Panc1 (cell line): ENCODE measurements around the gene GFRA1. TPM values are rescaled to one million over a fixed set of nuclear protein-coding genes. Genes with fewer than 3 reads are reported as not detected.

Experiments
- ATAC-seq: fragments of 200-7000 bp; cut with Tn5 transposase; 2 replicates; pipeline ENCODE4 v1.9.1; 2020; ENCODE audit warnings: mild to moderate bottlenecking, moderate library complexity
- BruUV-seq: library from RNA; stranded (reverse); fragments of 400-500 nt; replicated peaks from 2 replicates; lab custom pipeline; 2021; lab: Mats Ljungman, UMichigan
- CTCF ChIA-PET: fragments of 300-600 bp; sonication (Branson Sonifier 250); formaldehyde crosslinking; loops from one replicate; lab custom pipeline; 2022; ENCODE audit warnings: antibody characterized with exemption; lab: Charles Lee
- POLR2A ChIA-PET: fragments of 300-600 bp; sonication (Branson Sonifier 250); formaldehyde crosslinking; loops from one replicate; lab custom pipeline; 2022; ENCODE audit warnings: antibody characterized with exemption; lab: Charles Lee
- DNase-seq: peaks from one replicate; pipeline ENCODE4 v3.0.0-alpha.2; 2010; ENCODE audit warnings: low read depth, low spot score
- H3K27ac ChIP-seq: 2 replicates; pipeline ENCODE4 v1.5.1; 2011; ENCODE audit warnings: mild to moderate bottlenecking, low read length, inconsistent platforms
- H3K27me3 ChIP-seq: fragments of 200-500 bp; sonication (Bioruptor generic); 2 replicates; pipeline ENCODE4 v1.6.0; 2014; ENCODE audit warnings: low read length, inconsistent platforms; ENCODE audit not compliant: control insufficient read depth, insufficient read depth
- H3K36me3 ChIP-seq: fragments of 200-500 bp; sonication (Bioruptor generic); 2 replicates; pipeline ENCODE4 v1.5.1; 2014; ENCODE audit warnings: inconsistent platforms, mild to moderate bottlenecking, low read length, moderate library complexity; ENCODE audit not compliant: control insufficient read depth, insufficient read depth
- H3K4me1 ChIP-seq: 2 replicates; pipeline ENCODE4 v1.5.1; 2011; ENCODE audit warnings: inconsistent platforms, mild to moderate bottlenecking, low read length, moderate library complexity; ENCODE audit not compliant: control insufficient read depth, insufficient read depth
- H3K4me3 ChIP-seq, 2 experiments: 2 replicates each; pipeline ENCODE4 v1.5.1; 2011 to 2012; ENCODE audit warnings: low read depth in 2 of 2, low read length in 2 of 2, mild to moderate bottlenecking in 2 of 2, inconsistent platforms in 1 of 2, moderate library complexity in 1 of 2
- H3K9me3 ChIP-seq: fragments of 200-500 bp; sonication (Bioruptor generic); 2 replicates; pipeline ENCODE4 v1.5.1; 2014; ENCODE audit warnings: low read depth, mild to moderate bottlenecking, inconsistent platforms, low read length, moderate library complexity; ENCODE audit not compliant: control insufficient read depth, insufficient read depth
- CTCF ChIP-seq: fragments of 450-650 bp; IDR thresholded peaks from 2 replicates; pipeline ENCODE4 v1.5.1; 2017; ENCODE audit warnings: mild to moderate bottlenecking
- POLR2AphosphoS5 ChIP-seq: IDR thresholded peaks from 2 replicates; pipeline ENCODE4 v1.6.1; 2012; ENCODE audit warnings: mild to moderate bottlenecking, low read depth, low read length, moderate library complexity
- REST ChIP-seq, 2 experiments: IDR thresholded peaks; 2 replicates each; pipeline ENCODE4 v1.6.1; 2011 to 2012; ENCODE audit warnings: low read depth in 2 of 2, control low read depth in 1 of 2, low read length in 1 of 2, mild to moderate bottlenecking in 1 of 2, moderate library complexity in 1 of 2; ENCODE audit not compliant: insufficient read depth in 1 of 2
- SIN3A ChIP-seq: IDR thresholded peaks from 2 replicates; pipeline ENCODE4 v1.6.1; 2012; ENCODE audit warnings: low read depth, mild to moderate bottlenecking, low read length, moderate library complexity, borderline replicate concordance; ENCODE audit not compliant: insufficient read depth
- TCF7L2 ChIP-seq: IDR thresholded peaks from 2 replicates; pipeline ENCODE4 v1.6.1; 2011; ENCODE audit warnings: mild to moderate bottlenecking, low read depth, low read length, inconsistent platforms
- in situ Hi-C: cut with HindIII; loops from 2 replicates; pipeline ENCODE4 v1.10.0; 2016; ENCODE audit warnings: low sequenced_read_pairs, low pct_unique_long_range_greater_than_20kb
- intact Hi-C: fragments of 100-400 bp; cut with micrococcal nuclease; formaldehyde crosslinking; loops from one replicate; pipeline ENCODE4 v1.10.0; 2022; ENCODE audit not compliant: unreplicated experiment
- total RNA-seq: library from RNA; stranded (reverse); gene quantifications from one replicate; pipeline ENCODE4 v1.2.1, GENCODE V29; 2021; ENCODE audit not compliant: unreplicated experiment

The GFRA1 gene
- total RNA-seq, 1 experiment from 2014 or later, result 0.10 TPM

- DNase-seq, result no peak
- ATAC-seq, result no peak
- Histone ChIP-seq H3K36me3 (no peaks in the 10 kb centered on the region), H3K27ac (no peak overlapping the region), H3K4me3 (no peak overlapping the region), H3K27me3 (peaks cover 6% of the 10 kb centered on the region), H3K9me3 (no peaks in the 10 kb centered on the region), H3K4me1 (no peaks in the 10 kb centered on the region)
- in situ Hi-C loops, result no loop called here
- TF ChIP-seq SIN3A (no peak), TCF7L2 (no peak), POLR2AphosphoS5 (no peak), REST (IDR thresholded peaks at IDR 0.05; ENCODE audit: insufficient read depth in 1 of 2, low read depth in 2 of 2, low read length in 1 of 2) (no peak), CTCF (no peak)
- ChIA-PET POLR2A (no interaction called here), CTCF (no interaction called here)
- intact Hi-C loops, result no loop called here
- BruUV-seq, result no TSS peak
Observed at GRCh38 chr10:116255886-116256751, 16.9 kb downstream of the GFRA1 start.

GRCh38 chr10:116254422-116255155 lies 18.4 kb downstream of the GFRA1 start:
- Histone ChIP-seq H3K27me3 (peaks cover 3% of the 10 kb centered on the region), H3K36me3 (no peaks in the 10 kb centered on the region), H3K4me3 (no peak overlapping the region), H3K27ac (no peak overlapping the region), H3K4me1 (no peaks in the 10 kb centered on the region), H3K9me3 (no peaks in the 10 kb centered on the region)
- in situ Hi-C loops, result no loop called here
- DNase-seq (no peak), ATAC-seq (no peak)
- POLR2A ChIA-PET, result no interaction called here
- no TSS peak for BruUV-seq
- TF ChIP-seq POLR2AphosphoS5 (no peak), TCF7L2 (no peak), CTCF (no peak), REST (IDR thresholded peaks at IDR 0.05; ENCODE audit: insufficient read depth in 1 of 2, low read depth in 2 of 2, low read length in 1 of 2) (no peak), SIN3A (no peak)
- CTCF ChIA-PET, result no interaction called here
- intact Hi-C loops, result no loop called here
